ENCODE results near the gene HS3ST3A1. TPM values are rescaled to one million over a fixed set of nuclear protein-coding genes. Genes with fewer than 3 reads are reported as not detected.

The HS3ST3A1 gene
- total RNA-seq, 2 experiments from 2014 or later = 0.22 to 1.2 TPM

DNA sequence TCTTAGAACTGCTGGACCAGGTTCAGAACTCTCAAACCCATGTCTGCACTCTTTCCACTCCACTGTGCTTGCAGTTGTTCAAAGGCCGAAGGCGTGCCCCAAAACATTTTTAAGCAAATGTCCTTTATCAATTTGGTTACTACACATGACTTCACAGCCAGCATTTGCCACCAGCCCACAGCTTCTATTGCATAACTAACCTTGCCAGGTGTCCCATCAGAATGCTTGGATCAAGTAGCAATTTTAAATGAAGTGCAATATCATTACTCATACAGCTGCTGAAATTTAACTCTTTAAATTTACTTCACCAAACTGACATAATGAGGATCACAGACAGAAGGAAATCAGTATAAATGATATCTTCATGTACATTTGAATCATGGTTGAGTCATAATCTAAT lies 29.8 kb upstream of the HS3ST3A1 start:
- Histone ChIP-seq H3K27ac (ENCODE audit: low read depth in 1 of 2, low read length in 2 of 2) (no peak overlapping the region), H3K4me1 (ENCODE audit: insufficient read depth, low read length) (no peaks in the 10 kb centered on the region), H3K36me3 (ENCODE audit: insufficient read depth, low read length) (no peaks in the 10 kb centered on the region), H3K27me3 (ENCODE audit: control insufficient read depth in 1 of 2, insufficient read depth in 2 of 2, low read length in 2 of 2) (peaks cover 0 to 7% of the 10 kb centered on the region in 2 experiments), H3K4me3 (ENCODE audit: low read length) (no peak overlapping the region), H3K9me3 (ENCODE audit: control insufficient read depth in 1 of 2, insufficient read depth in 1 of 2, low read length in 2 of 2) (no peaks in the 10 kb centered on the region)
- ChIA-PET POLR2A (no interaction called here), CTCF (no interaction called here)
- Mint-ChIP-seq H3K36me3 (ENCODE audit: low read depth) (no peaks in the 10 kb centered on the region), H3K27ac (no peak overlapping the region), H3K4me3 (no peak overlapping the region), H3K9me3 (no peaks in the 10 kb centered on the region), H3K27me3 (peaks cover 7% of the 10 kb centered on the region), H3K4me1 (ENCODE audit: low read depth) (no peaks in the 10 kb centered on the region)
- intact Hi-C loops (cut with DNase I, micrococcal nuclease) = no loop called here
- ATAC-seq (ENCODE audit: poor library complexity) (no peak), DNase-seq (no peak)
- TF ChIP-seq CTCF (IDR thresholded peaks at IDR 0.05) = no peak

GRCh38 chr17:13626703-13627102 lies 25.0 kb upstream of the HS3ST3A1 start:
- peaks cover 36% of the 10 kb centered on the region for H3K27me3 Mint-ChIP-seq
- POLR2A ChIA-PET = no interaction called here
- Histone ChIP-seq H3K27me3 (ENCODE audit: control insufficient read depth in 1 of 2, insufficient read depth in 2 of 2, low read length in 2 of 2) (peaks cover 0 to 14% of the 10 kb centered on the region in 2 experiments), H3K27ac (ENCODE audit: low read depth in 1 of 2, low read length in 2 of 2) (no peak overlapping the region), H3K9me3 (ENCODE audit: control insufficient read depth in 1 of 2, insufficient read depth in 1 of 2, low read length in 2 of 2) (no peaks in the 10 kb centered on the region), H3K4me3 (ENCODE audit: low read length) (no peak overlapping the region), H3K4me1 (ENCODE audit: insufficient read depth, low read length) (no peaks in the 10 kb centered on the region), H3K36me3 (ENCODE audit: insufficient read depth, low read length) (no peaks in the 10 kb centered on the region)
- no peaks in the 10 kb centered on the region for H3K4me1 Mint-ChIP-seq (ENCODE audit: low read depth)
- H3K27ac Mint-ChIP-seq = no peak overlapping the region
- no peak overlapping the region for H3K4me3 Mint-ChIP-seq
- ATAC-seq (ENCODE audit: poor library complexity) (no peak), DNase-seq (no peak)
- no peaks in the 10 kb centered on the region for H3K36me3 Mint-ChIP-seq (ENCODE audit: low read depth)
- H3K9me3 Mint-ChIP-seq = peaks cover 3% of the 10 kb centered on the region
- intact Hi-C loops (cut with DNase I, micrococcal nuclease) = no loop called here
- no peak for TF ChIP-seq CTCF (IDR thresholded peaks at IDR 0.05)
- CTCF ChIA-PET = no interaction called here

DNA sequence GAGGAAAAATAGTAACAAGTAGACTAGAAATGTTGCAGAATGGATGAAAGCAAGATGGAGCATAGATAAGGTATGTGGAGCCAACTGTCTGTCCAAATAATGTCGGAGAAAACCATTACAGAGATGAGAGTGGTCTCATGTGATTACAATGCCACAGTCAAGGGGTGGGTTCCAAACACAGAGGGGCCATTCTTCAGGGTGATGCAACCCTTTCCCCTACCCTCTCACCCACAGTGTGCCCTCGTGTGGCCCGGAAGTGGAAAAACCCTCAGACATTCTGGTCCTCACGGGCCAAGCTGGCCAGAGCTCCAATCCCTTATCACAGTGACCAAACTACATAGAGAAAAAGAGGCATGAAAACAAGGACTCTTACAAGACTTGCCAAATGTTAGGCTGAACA lies 17.7 kb upstream of the HS3ST3A1 start:
- no peaks in the 10 kb centered on the region for H3K36me3 Mint-ChIP-seq (ENCODE audit: low read depth)
- Histone ChIP-seq H3K9me3 (ENCODE audit: control insufficient read depth in 1 of 2, insufficient read depth in 1 of 2, low read length in 2 of 2) (no peaks in the 10 kb centered on the region), H3K4me3 (ENCODE audit: low read length) (no peak overlapping the region), H3K27me3 (ENCODE audit: control insufficient read depth in 1 of 2, insufficient read depth in 2 of 2, low read length in 2 of 2) (no peaks in the 10 kb centered on the region), H3K4me1 (ENCODE audit: insufficient read depth, low read length) (no peaks in the 10 kb centered on the region), H3K36me3 (ENCODE audit: insufficient read depth, low read length) (no peaks in the 10 kb centered on the region), H3K27ac (ENCODE audit: low read depth in 1 of 2, low read length in 2 of 2) (no peak overlapping the region)
- peaks cover 30% of the 10 kb centered on the region for H3K27me3 Mint-ChIP-seq
- POLR2A ChIA-PET = no interaction called here
- H3K4me3 Mint-ChIP-seq = no peak overlapping the region
- peaks cover 3% of the 10 kb centered on the region for H3K9me3 Mint-ChIP-seq
- intact Hi-C loops (cut with DNase I, micrococcal nuclease) = no loop called here
- no peaks in the 10 kb centered on the region for H3K4me1 Mint-ChIP-seq (ENCODE audit: low read depth)
- CTCF ChIA-PET = no interaction called here
- no peak for ATAC-seq (ENCODE audit: poor library complexity)
- no peak overlapping the region for H3K27ac Mint-ChIP-seq
- TF ChIP-seq CTCF (IDR thresholded peaks at IDR 0.05) = no peak
- no peak for DNase-seq
